HG03159 (cell line): ENCODE results near the gene SKOR1.

Source experiments
- ATAC-seq: cut with Tn5 transposase; IDR thresholded peaks from one replicate; pipeline ENCODE4 v1.9.1; 2021; ENCODE audit warnings: mild to moderate bottlenecking, moderate library complexity; ENCODE audit not compliant: unreplicated experiment

The SKOR1 gene

DNA sequence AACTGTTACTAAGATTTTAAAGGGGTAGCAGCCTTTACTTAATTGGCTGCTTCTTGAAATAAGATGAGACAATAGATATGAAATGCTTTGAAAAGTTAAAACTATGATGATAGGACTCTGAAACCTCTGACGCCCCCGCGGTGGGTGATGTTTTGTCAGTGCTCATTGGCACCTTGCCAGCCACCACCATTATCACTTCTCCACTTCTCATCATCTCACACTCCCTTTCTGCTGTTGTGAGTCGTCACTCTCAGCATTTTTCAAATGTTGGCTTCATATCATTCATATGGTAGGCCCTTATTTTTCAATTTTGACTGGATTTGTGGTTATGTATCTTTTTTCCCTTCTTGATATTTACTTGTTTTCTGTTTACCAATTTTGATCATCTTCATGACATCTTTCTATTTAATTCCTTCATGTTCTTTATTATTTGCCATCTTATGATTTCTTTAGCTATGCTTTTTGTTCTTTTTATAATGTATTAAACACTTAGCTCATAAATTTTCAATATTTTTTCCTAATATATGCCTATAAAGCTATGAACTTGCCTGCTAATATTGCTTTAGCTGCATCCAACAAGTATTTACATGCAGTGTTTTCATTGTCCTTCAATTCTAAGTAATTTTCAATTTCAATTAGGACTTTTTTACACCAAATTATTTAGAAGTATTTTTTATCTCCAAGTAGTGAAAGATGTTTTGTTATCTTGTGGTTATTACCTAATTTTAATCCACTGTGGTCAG is 30.3 kb upstream of the SKOR1 start:
- no peak for ATAC-seq

DNA sequence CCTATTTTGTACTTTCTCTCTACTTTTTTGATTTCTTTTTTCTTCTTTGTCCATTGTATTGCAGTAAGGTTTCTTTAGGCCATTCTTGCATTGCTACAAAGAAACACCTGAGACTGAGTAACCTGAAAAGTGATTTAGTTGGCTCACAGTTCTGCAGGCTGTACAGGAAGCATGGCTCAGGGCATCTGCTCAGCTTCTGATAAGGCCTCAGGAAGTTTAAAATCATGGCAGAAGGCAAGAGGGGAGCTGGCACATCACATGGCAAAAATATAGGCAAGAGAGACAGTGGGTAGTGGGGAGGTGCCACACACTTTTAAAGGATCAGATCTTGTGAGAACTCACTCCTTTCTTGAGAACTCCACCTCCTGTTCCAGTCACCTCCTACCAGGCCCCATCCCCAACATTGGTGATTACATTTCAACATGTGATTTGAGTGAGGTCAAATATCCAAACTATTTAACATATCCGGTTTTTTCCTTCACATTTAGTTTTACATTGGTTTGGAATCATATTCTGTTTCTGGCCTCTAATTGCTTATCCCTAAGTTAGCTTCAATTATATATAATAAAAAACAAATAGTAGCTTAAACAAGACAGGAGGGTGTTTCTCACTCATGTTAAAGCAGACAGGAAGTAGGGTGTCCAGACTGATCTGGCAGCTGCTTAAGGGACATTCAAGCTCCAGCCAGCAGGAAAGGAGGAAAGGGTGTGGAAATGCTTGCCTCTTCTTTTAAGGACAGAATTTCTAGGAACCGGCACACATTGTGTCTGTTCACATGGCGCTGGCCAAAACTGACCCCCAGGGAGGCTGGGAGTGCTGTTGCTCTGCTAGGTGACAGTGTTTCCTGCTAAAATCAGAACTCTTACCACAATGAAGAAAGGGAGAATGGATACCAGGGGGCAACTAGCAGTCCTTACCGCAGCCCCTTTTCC is 28.8 kb upstream of the SKOR1 start:
- ATAC-seq, result no peak

DNA sequence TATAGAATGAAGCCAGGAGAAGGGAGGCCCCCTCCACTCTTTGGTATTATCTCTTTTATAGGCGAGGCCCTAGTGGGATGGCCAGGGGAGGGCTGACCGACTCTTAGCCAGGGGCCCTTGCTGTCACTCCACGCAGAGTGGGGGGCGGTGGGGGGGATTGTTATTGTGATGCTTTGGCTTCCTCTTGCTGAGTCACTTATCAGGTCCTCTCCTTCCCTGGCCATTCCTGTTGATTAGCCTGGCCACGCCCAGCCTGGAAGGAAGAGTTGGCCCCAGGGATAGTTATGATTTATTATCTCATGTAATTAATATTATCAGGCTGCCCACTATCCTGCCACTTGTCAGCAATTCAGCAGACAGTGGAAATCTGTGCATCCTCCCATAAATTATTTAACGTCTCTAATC is 25.5 kb upstream of the SKOR1 start:
- no peak for ATAC-seq

DNA sequence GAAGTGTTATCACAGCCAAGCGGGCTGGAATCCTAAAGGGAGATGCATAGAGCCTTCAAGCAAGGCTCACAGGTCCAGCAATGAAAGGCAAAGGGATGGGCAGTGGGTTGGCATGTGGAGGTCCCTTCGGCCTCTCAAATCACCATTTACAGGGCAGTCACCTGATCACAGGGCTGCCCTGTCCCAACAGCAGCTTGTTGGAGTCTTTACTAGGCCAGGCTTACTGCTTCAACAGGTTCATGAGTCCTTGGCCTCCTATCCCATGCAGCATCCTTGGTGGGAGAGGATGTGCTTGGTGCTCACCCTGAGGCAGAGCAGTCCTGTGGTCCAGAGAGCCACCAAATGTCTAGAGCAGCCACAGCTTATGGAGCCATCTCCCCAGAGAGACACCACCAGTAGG is 24.2 kb upstream of the SKOR1 start:
- no peak for ATAC-seq

DNA sequence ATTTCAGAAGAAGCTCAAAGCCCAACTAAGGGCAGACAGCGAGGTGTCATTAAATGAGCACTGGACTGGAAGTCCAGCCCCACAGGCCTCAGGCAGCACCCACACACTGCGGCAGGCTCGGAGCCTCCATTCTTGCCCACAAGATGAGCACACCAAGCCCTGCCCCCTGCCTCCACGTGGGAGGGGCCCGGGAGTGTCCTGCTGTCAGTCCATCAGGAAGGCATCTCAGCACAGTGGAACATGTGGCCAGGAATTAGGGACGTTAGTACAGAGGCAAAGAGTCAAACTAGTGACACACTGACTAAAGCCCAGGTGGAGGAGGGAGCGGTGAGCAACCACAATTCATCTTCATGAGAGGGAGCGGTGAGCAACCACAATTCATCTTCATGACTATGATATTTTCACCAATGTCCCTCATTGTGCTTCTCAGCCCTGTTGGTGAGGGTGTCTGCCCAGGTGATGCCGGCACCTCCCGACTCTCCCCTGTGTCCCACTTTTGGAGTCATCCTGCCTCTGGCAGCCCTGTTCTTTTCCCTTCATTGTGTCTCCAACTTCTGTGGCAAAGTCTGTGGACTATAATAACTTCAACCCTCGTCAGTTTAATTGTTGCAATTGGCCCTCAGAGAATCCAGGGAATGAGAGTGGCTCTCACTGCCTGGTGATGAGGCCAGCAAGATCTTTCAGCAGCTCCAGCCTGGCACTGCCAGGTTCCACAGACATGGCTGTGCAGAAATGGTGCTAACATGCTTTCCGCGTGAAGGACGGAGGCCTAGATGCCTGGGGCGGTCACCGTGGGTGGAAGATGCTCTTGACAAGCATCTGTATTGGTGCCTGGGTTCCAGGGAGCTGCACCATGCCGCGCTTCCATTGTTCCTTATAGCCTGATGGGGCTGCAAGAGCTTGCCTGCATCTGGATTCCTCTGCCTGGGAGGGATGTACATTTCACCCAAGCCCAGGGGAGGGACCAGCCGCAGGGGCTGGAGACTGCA is 23.1 kb upstream of the SKOR1 start:
- ATAC-seq, result no peak

DNA sequence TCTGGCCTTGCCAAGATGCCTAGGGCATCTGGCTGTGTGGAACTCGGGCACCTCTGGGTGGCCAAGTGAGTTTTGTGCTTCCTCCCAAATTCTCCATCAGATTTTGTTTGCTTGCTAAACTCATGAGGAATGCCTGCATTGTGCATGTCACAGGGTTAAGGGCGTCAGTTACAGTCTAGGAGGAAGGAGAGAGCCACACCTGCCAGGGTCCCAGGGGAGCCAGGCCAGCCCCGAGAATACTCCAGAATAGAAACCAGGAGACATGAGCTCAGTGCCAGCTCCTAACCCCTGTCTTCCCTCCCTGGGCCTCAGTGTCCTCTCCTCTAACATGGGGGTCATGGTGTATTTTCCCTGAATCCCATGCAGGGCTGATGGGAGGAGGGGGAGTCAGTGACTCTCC is 22.0 kb upstream of the SKOR1 start:
- no peak for ATAC-seq

DNA sequence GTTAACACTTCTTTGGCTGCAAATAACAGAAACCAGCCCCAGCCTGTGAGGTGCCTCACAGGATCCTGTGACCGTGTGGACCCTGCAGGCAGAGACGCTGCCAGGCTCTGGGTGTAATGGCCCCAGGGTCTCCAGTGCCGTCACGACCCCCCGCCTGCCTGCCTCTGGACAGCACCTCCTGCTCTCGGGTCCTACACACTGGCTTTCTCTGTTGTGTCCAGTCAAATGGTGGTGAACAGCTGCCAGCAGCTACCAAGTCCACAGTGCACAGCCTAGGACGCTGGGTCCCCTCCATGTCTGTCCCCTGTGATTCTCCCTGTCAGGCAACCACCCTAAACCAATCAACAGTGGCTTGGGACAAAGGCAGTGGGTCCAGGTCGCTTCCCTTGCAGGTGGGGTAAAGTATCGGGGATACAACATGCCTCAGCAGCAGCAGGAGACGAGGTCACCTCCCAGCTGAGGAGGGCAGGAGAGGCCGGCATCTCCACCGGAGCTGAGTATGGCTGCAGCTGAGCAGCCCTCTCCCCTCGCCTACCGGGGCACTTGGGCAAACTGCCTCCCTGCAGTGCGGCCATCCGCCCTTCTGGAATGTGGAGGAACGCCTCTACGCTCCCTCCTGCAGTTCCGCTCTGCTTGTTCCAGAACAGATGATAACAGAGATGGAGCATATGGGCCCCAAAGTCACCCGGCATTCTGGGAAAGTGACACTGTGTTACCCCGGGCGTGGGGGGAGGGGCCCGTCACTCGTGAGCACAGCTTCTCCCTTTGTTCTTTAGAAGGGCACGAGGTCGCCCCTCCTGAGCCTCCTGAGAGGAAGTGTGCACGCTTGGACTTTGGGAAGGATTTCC is 21.1 kb upstream of the SKOR1 start:
- ATAC-seq, result no peak

DNA sequence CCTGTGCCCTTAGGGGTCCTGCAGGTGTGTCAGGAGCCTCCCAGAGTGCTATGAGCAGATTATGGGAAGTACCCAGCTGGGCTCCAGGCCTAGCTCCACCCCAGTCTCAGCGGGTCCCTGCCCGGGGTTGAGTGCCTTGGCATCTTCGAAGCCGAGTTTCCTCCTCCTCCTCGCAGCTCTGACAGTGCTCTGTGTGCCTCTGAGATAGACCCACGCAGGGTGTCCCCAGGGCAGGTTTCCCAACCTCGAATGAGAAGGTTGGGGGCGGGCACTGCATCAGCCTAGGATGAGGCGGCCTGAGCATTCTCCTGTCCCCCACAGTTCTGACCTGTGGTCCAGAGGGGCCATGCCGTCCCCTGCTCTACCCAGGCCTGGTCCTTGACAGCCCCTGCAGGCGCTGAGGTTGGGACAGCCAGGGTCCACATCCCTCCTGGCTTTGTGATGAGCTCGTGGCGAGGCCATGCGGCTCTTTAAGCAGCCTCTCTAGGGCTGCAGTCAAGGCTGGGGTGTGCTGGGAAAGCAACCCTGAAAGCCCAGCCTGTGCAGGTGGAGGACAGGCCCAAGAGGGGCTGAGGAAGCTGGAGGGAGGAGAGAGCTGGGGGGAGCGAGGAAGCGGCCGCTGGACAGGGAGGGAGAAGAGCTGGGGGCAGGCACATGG is 20.2 kb upstream of the SKOR1 start:
- ATAC-seq, result no peak

DNA sequence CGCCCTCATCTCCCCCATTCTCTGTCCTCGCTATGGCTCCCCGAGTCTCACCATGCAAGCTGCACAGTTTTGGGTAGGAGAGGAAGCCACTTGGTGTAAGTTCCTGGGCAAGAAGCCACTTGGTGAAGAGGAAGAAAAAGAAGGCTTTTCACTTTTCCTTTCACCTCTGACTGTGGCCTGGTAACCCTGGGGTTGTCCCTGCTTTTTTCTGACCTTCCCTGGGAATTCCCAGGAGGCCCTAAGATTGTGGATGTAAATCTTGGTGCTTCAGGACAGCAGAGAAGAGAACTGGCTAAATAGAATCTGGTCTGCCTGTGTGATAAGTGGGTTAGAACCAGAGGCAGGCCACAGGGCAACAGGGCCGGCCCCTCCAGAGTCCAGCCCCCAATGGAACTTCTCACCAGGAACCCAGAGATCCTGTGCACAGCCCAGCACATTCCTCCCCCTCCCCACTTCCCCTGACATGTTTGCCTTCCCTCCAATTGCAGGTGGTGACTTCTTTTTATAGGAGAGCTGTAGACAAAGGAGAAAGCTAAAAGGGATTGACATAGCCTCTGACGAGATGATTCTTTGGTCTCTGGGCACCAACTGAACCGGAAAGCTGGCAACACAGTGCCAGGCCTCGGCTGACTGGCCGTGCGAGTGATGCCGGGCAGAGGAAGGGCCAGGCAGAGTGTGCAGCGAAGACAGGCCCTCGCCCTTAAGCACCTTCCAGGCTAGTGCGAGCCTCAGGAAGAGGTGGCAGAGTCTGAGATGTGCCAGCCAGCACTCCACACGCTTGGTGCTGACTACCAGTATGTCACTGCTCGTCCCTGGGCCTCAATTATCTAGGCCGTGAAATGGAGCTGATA is 19.4 kb upstream of the SKOR1 start:
- ATAC-seq, result no peak

DNA sequence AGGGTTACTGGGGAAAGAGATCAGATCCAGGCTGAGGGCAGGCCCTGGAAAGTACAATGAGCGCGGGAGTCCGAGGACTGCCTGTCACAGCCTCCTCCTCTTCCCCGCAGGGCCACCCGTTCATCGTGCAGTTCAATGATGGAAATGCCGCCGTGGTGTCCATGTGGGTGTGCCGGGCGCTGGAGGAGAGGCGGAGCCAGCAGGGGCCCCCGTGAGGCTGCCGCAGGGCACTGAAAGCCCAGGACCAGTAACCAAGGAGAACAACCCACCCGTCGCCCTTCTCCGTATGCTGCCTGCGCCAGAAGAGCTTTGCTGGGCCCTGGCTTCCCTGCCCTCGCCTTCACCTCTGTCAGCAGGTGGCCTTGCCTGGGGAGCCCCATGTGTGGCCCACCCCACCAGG is 18.8 kb upstream of the SKOR1 start:
- ATAC-seq, result no peak

DNA sequence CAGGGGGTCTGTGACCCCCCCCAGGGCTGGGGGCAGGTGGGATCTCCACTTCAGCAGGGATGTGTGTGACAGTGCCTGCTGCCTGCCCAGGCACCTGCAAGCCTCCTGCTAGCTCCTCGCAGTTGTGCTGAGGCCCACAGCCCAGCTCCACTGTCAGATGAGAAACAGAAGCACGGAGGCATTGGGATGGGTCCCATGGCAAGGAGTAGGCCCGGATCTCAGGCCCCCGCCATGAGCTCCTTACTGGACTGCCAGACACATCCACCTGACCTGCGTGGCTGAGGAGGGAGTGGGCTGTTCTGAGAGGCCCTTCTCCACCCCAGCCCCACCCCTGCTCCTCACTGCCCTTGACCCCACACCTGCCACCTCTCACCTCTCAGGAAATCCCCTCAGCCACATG is 18.2 kb upstream of the SKOR1 start:
- ATAC-seq, result no peak

DNA sequence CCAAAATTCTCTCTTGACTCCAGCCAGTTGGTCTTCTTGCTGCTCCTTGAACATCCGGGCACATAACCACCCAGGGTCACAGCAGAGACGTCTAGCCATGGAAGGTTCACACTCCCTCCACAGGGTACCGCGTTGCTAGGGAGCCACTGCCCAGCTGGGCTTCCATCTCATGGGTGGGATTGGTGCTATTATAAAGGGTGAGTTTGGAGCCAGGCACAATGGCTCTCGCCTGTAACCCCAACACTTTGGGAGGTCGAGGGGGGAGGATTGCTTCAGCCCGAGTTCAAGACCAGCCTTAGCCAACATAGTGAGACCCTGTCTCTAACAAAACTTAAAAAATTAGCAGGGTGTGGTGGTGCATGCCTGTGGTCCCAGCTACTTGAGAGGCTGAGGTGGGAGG is 17.5 kb upstream of the SKOR1 start:
- ATAC-seq, result no peak

DNA sequence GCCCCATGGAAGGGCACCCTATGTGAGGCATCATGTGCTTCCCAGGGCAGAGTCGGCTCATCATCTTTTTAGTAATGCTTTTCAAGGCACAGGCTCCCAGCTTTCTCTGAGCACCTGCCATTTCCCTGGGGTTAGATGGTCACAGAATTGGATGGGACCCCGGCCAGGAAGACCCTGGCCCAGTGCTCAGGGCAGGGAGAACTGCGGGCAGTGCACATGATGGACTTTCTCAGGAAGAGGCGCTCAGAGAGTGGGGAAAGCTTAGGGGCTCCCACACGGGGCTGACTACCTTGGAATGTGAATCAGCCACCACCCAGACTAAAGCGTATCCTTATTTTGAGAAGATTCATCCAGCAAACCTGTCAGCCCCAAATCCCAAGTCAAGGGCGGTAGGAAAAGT is 16.5 kb upstream of the SKOR1 start:
- no peak for ATAC-seq

DNA sequence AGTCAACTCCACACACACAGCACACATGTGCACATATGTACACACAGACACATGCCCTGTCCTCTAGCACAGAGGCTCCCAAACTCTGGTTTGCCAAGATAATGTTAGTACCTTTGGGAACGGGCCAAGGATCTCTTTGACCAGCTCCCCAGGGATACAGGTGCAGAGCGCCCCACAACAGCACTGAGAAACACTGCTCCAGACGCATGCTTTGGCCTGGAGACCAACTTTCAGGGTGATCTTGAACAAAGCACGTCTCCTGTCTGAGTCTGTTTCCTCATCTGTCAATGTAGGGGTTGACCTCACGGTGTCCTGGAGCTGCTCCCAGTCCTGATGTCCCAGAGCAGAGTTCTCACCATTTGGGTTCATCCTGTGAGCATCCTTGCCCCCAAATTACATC is 15.9 kb upstream of the SKOR1 start:
- ATAC-seq, result no peak

DNA sequence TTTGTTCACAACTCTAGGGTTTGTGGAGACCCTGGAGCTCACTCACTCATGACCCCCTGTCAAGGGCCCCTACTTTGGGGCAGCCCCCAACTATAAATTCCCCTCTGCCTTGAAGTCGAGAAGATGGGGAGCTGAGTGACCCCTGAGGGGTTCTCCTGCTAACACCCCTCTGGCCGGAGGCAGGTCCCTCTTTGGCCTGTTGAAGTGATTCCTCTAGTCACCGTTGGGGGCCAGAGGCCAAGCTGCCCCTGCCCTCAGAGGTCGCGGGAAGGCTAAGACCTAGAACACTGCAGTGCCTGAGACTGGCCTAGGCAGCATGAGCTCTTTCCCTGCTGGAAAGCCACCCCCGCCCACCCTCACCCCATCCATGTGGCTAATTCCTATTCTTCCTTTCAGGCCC is 15.4 kb upstream of the SKOR1 start:
- ATAC-seq, result no peak

DNA sequence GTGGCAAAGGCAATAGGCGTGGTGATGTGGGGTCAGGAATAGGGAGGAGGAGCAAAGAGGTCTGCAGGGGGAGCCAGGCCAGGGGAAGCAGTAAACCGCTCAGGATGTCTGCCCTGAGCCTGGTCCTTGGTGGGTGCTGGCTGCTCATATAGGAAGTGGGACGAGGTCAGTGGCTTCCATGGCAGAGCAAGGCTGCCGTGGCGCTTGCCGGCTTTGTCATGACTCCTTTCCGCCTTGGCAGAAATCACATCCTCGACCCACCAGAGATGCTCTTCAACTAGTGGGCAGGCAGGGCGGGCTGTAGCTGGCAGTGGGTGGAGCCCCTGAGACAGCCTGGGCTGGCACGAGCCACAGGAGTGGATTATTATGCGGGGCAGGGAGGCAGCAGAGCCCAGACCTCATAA is 13.1 kb upstream of the SKOR1 start:
- ATAC-seq, result no peak

DNA sequence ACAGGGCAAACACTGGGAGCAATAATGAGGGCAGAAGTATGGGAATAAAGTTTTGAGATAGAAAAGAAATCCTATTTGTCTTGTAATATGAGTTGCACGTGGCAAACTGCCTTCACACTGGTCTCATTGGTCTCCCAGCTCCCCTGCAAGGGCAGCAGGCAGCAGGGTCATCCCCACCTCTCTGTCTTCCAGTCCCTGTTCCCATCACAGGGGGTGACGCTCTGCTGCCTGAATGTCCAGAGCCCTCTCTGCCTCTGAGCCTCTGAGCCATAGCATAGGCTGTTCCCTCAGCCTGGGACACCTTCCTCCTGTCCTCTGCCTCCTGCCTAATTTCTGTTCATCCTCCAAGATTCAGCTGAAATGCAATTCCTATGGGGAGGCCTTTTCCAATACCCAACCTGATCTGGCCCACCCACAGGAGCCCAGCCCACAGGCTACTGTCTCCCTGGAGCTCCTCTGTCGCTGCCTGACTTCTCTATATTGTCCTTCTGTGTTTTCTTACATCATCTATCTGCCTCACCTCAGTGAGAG is 12.1 kb upstream of the SKOR1 start:
- no peak for ATAC-seq

DNA sequence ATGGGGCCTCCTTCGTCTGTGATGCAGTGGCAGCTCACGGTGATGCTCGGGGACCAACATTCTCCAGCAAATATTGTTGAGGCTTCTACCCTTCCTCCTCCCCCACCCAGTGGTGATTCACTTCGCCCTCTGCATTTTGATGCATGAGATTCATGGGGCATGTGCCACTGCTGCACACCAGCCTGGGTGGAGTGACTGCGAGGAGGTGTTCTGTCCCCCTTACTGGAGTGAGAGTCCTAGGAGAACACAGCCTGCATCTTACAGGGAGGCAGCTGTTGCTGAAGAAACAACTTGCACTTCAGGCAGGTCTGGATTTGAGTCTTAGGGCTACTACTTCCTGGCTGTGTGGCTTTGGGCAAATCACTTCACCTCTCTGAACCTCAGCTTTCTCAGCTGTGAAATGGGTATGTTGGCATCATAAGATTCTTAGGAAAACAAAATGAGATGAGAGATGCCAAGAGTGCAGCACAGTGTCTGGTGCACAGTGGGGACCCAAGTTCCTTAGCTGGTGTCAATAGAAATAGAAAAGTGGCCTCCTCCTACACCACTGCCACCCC is 10.2 kb upstream of the SKOR1 start:
- ATAC-seq, result no peak
